Activated CD8-positive, alpha-beta T cell treated with anti-CD3 and anti-CD28 coated beads for 36 hours (primary cell): Measurements from ENCODE around the gene PDCD4. TPM values are rescaled to one million over a fixed set of nuclear protein-coding genes. Genes with fewer than 3 reads are reported as not detected.

Source experiments
- ATAC-seq: fragments of 200-7000 bp; cut with Tn5 transposase; one replicate; pipeline ENCODE4 v1.10.0; 2021; ENCODE audit warnings: mild to moderate bottlenecking, moderate library complexity
- CTCF ChIA-PET: fragments of 350-600 bp; sonication (Branson Sonifier 250); formaldehyde crosslinking; loops from one replicate; lab custom pipeline; 2021; ENCODE audit warnings: antibody characterized with exemption; lab: Charles Lee
- POLR2A ChIA-PET: fragments of 350-600 bp; sonication (Branson Sonifier 250); formaldehyde crosslinking; loops from one replicate; lab custom pipeline; 2021; ENCODE audit warnings: antibody characterized with exemption; lab: Charles Lee
- DNase-seq: peaks from one replicate; pipeline ENCODE4 v3.0.0-alpha.2; 2020
- H3K27ac Mint-ChIP-seq: one replicate; pipeline ENCODE4 v1.8.0; 2021; ENCODE audit warnings: mild to moderate bottlenecking, mixed read lengths
- H3K27me3 Mint-ChIP-seq: one replicate; pipeline ENCODE4 v1.8.0; 2021; ENCODE audit warnings: mixed read lengths
- H3K36me3 Mint-ChIP-seq: one replicate; pipeline ENCODE4 v1.8.0; 2021; ENCODE audit warnings: low read depth, mixed read lengths
- H3K4me1 Mint-ChIP-seq: one replicate; pipeline ENCODE4 v1.8.0; 2021; ENCODE audit warnings: low read depth, mixed read lengths
- H3K4me3 Mint-ChIP-seq: one replicate; pipeline ENCODE4 v1.8.0; 2021; ENCODE audit warnings: mild to moderate bottlenecking, moderate library complexity, mixed read lengths
- H3K9me3 Mint-ChIP-seq: one replicate; pipeline ENCODE4 v1.8.0; 2021; ENCODE audit warnings: mixed read lengths
- CTCF ChIP-seq: fragments of 200-600 bp; IDR thresholded peaks from one replicate; pipeline ENCODE4 v1.8.0; 2022; ENCODE audit warnings: antibody characterized with exemption, mild to moderate bottlenecking
- intact Hi-C: fragments of 100-400 bp; cut with micrococcal nuclease; formaldehyde crosslinking; loops from one replicate; pipeline ENCODE4 v1.10.0; 2022
- total RNA-seq, 2 experiments: library from RNA; stranded (reverse); gene quantifications; one replicate each; pipeline ENCODE4 v1.2.3, GENCODE V29; 2021

The PDCD4 gene
- total RNA-seq, 2 experiments from 2014 or later = 186 to 190 TPM

- DNase-seq (no peak), ATAC-seq (no peak)
- ChIA-PET POLR2A (interaction anchor here (0.9 kb wide), 1 partner anchor 31 kb away, joined by 3 read pairs; no protein-coding TSS in a partner anchor), CTCF (interaction anchor here (1.3 kb wide), 1 partner anchor 23 kb away, joined by 4 read pairs; no protein-coding TSS in a partner anchor)
- Mint-ChIP-seq H3K4me1 (peaks cover 50% of the 10 kb centered on the region), H3K27me3 (no peaks in the 10 kb centered on the region), H3K9me3 (peaks cover 16% of the 10 kb centered on the region), H3K27ac (no peak overlapping the region), H3K36me3 (peaks cover 63% of the 10 kb centered on the region), H3K4me3 (no peak overlapping the region)
- intact Hi-C loops = no loop called here
- no peak for TF ChIP-seq CTCF
These were observed 73.2 kb downstream of the PDCD4 start for GRCh38 chr10:110944792-110945396.

GRCh38 chr10:110946496-110946895 is 74.8 kb downstream of the PDCD4 start:
- ChIA-PET CTCF (no interaction called here), POLR2A (interaction anchor here (0.6 kb wide), 3 partner anchors 44 to 279 kb away, joined by 3 to 5 read pairs (median 3); no protein-coding TSS in a partner anchor)
- Mint-ChIP-seq H3K4me3 (no peak overlapping the region), H3K27me3 (no peaks in the 10 kb centered on the region), H3K9me3 (peaks cover 14% of the 10 kb centered on the region), H3K4me1 (peaks cover 42% of the 10 kb centered on the region), H3K36me3 (peaks cover 54% of the 10 kb centered on the region), H3K27ac (no peak overlapping the region)
- TF ChIP-seq CTCF = no peak
- intact Hi-C loops = no loop called here
- no peak for DNase-seq
- no peak for ATAC-seq

GRCh38 chr10:110947061-110947595 is 75.4 kb downstream of the PDCD4 start:
- H3K4me3 Mint-ChIP-seq = no peak overlapping the region
- intact Hi-C loops = no loop called here
- peaks cover 42% of the 10 kb centered on the region for H3K4me1 Mint-ChIP-seq
- H3K27me3 Mint-ChIP-seq = no peaks in the 10 kb centered on the region
- ATAC-seq = no peak
- H3K36me3 Mint-ChIP-seq = peaks cover 55% of the 10 kb centered on the region
- DNase-seq = no peak
- ChIA-PET CTCF (no interaction called here), POLR2A (interaction anchor here (0.6 kb wide), 1 partner anchor 93 kb away, joined by 3 read pairs; no protein-coding TSS in a partner anchor)
- peaks cover 14% of the 10 kb centered on the region for H3K9me3 Mint-ChIP-seq
- no peak overlapping the region for H3K27ac Mint-ChIP-seq
- no peak for TF ChIP-seq CTCF

Other genes starting within 250 kb of the PDCD4 start
- under 1 TPM; 0.38 to 0.72 TPM for gene RBM20, start 227.6 kb upstream of the PDCD4 start, total RNA-seq
- 10 to 100 TPM; 41.2 to 44.4 TPM for gene BBIP1, start 47.3 kb downstream of the PDCD4 start, total RNA-seq
- gene SHOC2, start 47.7 kb downstream of the PDCD4 start, total RNA-seq = 10 to 100 TPM; 34.2 to 35.4 TPM
- under 1 TPM in 1 of 2 experiments, not detected in 1; 0.07 TPM for gene ADRA2A, start 205.1 kb downstream of the PDCD4 start, total RNA-seq